GM12892 (cell line): ENCODE data around the gene FHL3.

Experiments
- DNase-seq: peaks from one replicate; pipeline ENCODE4 v3.0.0; 2011; ENCODE audit not compliant: insufficient read length
- FAIRE-seq: peaks from 2 replicates; lab custom pipeline; 2011; peaks lifted over from hg19 to GRCh38; lab: Jason Lieb, UNC
- POLR2A ChIP-seq: IDR thresholded peaks from 2 replicates; pipeline ENCODE4 v1.6.1; 2011; ENCODE audit warnings: low read depth, low read length, control low read depth
- POLR2AphosphoS5 ChIP-seq: IDR thresholded peaks from 2 replicates; pipeline ENCODE4 v1.6.1; 2011; ENCODE audit warnings: low read depth, low read length, control low read depth
- TAF1 ChIP-seq: IDR thresholded peaks from 2 replicates; pipeline ENCODE4 v1.6.1; 2011; ENCODE audit warnings: low read depth, mild to moderate bottlenecking, control low read depth, low read length, borderline replicate concordance

FHL3 gene

DNA sequence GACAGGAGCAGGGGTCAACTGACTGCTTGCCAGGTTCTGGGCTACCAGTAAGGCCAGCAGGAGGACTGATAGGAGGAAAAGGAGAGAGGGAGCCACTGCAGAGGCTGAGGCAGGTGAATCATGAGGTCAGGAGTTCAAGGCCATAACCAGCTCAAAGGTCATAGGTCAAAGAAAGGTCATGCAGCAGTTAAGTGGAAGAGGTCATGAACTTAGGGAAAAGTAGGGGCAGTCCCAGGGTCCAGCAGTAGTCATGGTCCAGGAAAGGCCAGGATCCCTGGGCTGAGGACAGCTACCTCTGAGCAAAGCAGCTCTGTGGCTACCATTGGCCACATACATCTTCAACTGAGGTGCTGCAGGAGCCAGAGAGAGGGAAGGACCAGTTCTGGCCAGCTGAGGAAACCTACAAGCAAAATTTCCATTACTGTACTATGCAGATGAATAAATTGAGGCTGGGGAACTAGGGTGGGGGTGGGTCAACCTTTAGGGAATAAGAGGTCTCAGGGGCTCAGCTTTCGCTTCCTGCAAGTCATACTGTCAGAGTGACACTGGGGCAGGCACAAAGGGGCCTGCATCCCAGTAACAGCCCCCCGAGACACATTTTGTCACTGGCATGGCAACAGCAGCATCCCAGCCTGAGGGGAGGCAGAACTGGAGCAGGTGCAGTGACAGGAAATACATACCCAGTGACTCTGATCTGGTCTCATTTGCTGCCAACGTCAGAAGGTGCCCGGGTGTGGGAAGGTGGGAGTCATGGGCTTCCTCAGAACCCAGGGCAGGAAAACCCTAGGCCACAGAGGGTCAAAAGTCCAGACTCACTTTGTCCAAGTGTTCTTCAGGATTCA is 53.3 kb downstream of the FHL3 start:
- DNase-seq (no peak), FAIRE-seq (no peak)
- TF ChIP-seq TAF1 (no peak), POLR2AphosphoS5 (no peak), POLR2A (no peak)

DNA sequence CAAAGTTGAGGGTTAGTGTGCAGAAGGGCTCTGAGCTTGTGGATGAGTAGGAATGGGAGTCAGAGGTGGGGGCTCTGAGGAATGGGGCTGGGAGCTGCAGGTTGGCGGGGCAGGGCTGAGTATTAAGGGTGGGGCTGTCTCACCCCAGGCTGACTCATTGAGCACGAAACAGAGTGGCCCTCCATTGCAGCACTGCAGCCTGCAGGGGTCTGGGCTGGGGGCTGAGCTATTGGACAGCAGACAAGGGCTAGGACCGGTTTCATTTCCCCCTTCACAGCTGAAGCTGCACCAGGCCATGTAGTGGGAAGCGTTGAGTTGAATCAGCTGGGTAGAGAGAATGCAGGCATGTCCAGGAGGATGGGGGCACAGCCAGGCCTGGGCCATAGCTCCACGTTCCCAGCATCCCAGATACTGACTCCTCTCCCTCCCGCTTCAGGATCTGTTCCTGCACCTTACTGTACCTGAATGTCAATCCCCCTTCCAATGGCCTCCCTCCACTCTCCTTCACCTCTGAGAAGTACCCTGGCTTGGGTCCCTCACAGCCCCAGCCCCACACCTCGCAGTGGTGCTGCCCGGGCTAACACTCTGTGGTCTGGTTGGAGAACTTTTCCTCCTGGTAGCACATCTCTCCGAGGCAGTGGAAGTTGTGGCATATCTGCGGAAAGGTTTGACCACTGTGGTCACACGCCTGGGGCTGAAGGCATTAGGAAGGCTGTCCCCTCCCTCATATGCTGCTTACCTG is 54.1 kb downstream of the FHL3 start:
- FAIRE-seq, result no peak
- no peak for DNase-seq
- no peak for TF ChIP-seq POLR2A
- TF ChIP-seq POLR2AphosphoS5, result no peak
- no peak for TF ChIP-seq TAF1

DNA sequence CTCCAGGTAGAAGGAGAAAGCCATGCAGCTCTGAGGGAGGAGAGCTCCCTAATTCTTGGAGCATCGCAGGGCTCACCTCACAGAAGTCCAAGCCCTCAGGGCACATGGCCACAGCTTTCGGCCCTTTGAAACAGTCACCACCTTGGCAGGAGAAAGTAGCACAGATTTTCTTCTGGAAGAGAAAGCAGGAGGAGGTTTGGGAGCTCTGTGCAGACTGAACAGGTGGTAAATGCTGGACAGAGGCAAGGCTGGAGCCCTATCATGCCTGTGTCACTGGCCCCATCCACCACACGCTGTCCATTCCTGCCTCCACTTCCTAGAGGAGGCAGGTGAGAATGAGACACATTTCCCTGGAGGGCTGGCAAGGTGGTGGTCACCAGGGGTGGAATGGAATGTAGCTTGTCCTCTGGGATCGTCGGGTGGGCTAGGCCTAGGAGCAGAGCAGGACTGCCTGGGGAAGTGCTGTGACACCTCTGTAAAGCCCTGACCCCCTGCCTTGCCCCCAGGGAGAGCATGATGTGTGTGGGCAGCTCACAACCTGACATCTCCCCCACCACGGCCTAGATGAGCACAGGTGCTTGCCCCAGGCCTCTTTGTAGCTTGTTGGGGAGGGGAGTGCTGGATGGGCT is 55.7 kb downstream of the FHL3 start:
- DNase-seq, result no peak
- no peak for FAIRE-seq
- no peak for TF ChIP-seq POLR2AphosphoS5
- TF ChIP-seq POLR2A, result no peak
- no peak for TF ChIP-seq TAF1

DNA sequence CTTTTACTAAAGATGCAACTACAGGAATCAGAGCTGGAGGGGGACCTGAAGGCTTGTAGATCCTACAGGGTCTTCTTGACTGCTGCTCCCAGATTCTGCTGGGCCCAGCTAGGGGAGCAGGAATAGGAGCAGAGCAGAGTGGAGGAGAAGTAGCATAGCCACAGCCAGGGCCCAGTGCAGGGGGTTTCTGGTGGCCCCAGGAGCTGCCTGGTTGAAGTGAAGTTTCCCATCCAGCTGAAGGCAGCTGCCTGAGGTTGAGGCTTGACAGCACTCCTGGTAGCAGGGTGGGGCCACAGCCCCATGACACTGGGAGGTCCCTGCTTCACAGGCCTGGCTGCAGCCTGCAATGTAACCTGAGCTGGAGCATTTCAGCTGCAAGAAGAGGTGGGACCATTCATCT is 56.5 kb downstream of the FHL3 start:
- no peak for FAIRE-seq
- DNase-seq, result no peak
- TF ChIP-seq TAF1 (no peak), POLR2A (no peak), POLR2AphosphoS5 (no peak)

DNA sequence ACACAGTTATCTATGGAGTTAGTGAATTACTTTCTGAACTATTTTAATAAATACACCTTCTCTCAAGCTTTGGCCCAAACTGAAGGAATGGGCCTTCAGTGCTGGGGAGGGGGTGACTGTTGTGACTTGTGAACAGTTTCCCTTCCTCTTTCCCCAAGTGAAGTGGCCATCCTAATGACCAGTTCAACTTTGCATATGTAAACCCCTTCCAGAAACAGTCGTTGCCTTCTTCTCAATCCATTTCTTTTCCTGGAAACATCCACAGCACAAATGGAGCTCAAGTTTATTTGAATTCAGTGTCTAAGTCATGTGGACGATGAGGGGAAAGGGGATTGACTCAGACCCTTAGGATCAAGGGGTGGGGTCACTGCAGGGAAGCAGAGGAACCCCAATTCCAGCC is 57.1 kb downstream of the FHL3 start:
- TF ChIP-seq TAF1, result no peak
- TF ChIP-seq POLR2AphosphoS5, result no peak
- no peak for TF ChIP-seq POLR2A
- DNase-seq (no peak), FAIRE-seq (peak; percentile 36)

DNA sequence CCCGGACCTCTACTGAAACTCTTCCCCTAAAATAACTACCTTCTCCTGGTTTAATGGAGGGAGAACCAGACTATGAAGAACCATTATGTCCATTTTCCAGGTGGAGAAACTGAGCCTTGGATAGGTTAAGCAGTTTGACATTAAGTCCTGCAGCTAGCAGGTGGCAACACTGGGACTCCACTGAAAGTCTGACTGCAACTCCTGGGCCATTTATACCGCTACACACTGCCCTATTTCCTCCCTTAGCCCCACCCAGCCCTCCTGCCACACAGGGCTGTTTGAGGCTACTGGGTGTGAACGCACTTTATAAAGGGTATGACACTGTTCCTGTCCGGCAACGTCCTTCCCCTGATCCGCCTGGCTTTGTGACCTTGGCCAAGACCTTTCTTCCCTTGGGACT is 58.0 kb downstream of the FHL3 start:
- TF ChIP-seq POLR2A (peak; percentile 16; the same call in 1 of the 2 replicates), POLR2AphosphoS5 (no peak; the same call in 1 of the 2 replicates)
- DNase-seq (no peak), FAIRE-seq (peak; percentile 84)
